ENCODE data around the gene PRODH2.
A peak's percentile ranks its signal among the peaks of the same experiment; 100 is the strongest.

Gene PRODH2

GRCh38 chr19:35790981-35791813 is 21.4 kb downstream of the PRODH2 start:
- Histone ChIP-seq H3K9me3 (ENCODE audit: control insufficient read depth, insufficient read depth, low read length) (no peaks in the 10 kb centered on the region), H4K20me1 (ENCODE audit: control insufficient read depth, insufficient read depth, low read depth, low read length) (no peaks in the 10 kb centered on the region), H3K27me3 (ENCODE audit: control insufficient read depth, low read length) (0 out of 2 replicates have a peak, but pooled peaks cover 2% of the 10 kb centered on the region), H3K9me2 (replicated peaks; ENCODE audit: control insufficient read depth, low read length) (no peaks in the 10 kb centered on the region), H3K4me3 (ENCODE audit: low read length) (no peak overlapping the region), H3K4me1 (ENCODE audit: control insufficient read depth, low read length) (no peaks in the 10 kb centered on the region), H3K79me2 (ENCODE audit: control insufficient read depth, low read length) (no peaks in the 10 kb centered on the region), H3K27ac (ENCODE audit: low read depth, low read length) (no peak overlapping the region), H3K4me2 (ENCODE audit: low read length) (no peak overlapping the region), H3F3A (ENCODE audit: control insufficient read depth, insufficient read depth) (no peaks in the 10 kb centered on the region), H3K36me3 (ENCODE audit: control insufficient read depth, low read length) (no peaks in the 10 kb centered on the region)
- TF ChIP-seq, protein P1, sequence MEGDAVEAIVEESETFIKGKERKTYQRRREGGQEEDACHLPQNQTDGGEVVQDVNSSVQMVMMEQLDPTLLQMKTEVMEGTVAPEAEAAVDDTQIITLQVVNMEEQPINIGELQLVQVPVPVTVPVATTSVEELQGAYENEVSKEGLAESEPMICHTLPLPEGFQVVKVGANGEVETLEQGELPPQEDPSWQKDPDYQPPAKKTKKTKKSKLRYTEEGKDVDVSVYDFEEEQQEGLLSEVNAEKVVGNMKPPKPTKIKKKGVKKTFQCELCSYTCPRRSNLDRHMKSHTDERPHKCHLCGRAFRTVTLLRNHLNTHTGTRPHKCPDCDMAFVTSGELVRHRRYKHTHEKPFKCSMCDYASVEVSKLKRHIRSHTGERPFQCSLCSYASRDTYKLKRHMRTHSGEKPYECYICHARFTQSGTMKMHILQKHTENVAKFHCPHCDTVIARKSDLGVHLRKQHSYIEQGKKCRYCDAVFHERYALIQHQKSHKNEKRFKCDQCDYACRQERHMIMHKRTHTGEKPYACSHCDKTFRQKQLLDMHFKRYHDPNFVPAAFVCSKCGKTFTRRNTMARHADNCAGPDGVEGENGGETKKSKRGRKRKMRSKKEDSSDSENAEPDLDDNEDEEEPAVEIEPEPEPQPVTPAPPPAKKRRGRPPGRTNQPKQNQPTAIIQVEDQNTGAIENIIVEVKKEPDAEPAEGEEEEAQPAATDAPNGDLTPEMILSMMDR (IDR thresholded peaks at IDR 0.05; ENCODE audit: low read depth, low read length, poor library complexity, severe bottlenecking): peak; percentile 64
- no peak for TF ChIP-seq EZH2phosphoT487 (IDR thresholded peaks at IDR 0.05; ENCODE audit: borderline replicate concordance, low read length)

GRCh38 chr19:35789978-35790944 is 22.4 kb downstream of the PRODH2 start:
- no peaks in the 10 kb centered on the region for H3K79me2 ChIP-seq (ENCODE audit: control insufficient read depth, low read length)
- H3F3A ChIP-seq (ENCODE audit: control insufficient read depth, insufficient read depth): no peaks in the 10 kb centered on the region
- no peak for TF ChIP-seq EZH2phosphoT487 (IDR thresholded peaks at IDR 0.05; ENCODE audit: borderline replicate concordance, low read length)
- TF ChIP-seq, protein P1 (IDR thresholded peaks at IDR 0.05; ENCODE audit: low read depth, low read length, poor library complexity, severe bottlenecking): no peak
- no peaks in the 10 kb centered on the region for H3K9me3 ChIP-seq (ENCODE audit: control insufficient read depth, insufficient read depth, low read length)
- H3K4me2 ChIP-seq (ENCODE audit: low read length): no peak overlapping the region
- H3K36me3 ChIP-seq (ENCODE audit: control insufficient read depth, low read length): no peaks in the 10 kb centered on the region
- no peak overlapping the region for H3K4me3 ChIP-seq (ENCODE audit: low read length)
- no peaks in the 10 kb centered on the region for H3K4me1 ChIP-seq (ENCODE audit: control insufficient read depth, low read length)
- no peaks in the 10 kb centered on the region for H3K9me2 ChIP-seq (replicated peaks; ENCODE audit: control insufficient read depth, low read length)
- H4K20me1 ChIP-seq (ENCODE audit: control insufficient read depth, insufficient read depth, low read depth, low read length): no peaks in the 10 kb centered on the region
- H3K27ac ChIP-seq (ENCODE audit: low read depth, low read length): no peak overlapping the region
- H3K27me3 ChIP-seq (ENCODE audit: control insufficient read depth, low read length): no peaks in the 10 kb centered on the region

DNA sequence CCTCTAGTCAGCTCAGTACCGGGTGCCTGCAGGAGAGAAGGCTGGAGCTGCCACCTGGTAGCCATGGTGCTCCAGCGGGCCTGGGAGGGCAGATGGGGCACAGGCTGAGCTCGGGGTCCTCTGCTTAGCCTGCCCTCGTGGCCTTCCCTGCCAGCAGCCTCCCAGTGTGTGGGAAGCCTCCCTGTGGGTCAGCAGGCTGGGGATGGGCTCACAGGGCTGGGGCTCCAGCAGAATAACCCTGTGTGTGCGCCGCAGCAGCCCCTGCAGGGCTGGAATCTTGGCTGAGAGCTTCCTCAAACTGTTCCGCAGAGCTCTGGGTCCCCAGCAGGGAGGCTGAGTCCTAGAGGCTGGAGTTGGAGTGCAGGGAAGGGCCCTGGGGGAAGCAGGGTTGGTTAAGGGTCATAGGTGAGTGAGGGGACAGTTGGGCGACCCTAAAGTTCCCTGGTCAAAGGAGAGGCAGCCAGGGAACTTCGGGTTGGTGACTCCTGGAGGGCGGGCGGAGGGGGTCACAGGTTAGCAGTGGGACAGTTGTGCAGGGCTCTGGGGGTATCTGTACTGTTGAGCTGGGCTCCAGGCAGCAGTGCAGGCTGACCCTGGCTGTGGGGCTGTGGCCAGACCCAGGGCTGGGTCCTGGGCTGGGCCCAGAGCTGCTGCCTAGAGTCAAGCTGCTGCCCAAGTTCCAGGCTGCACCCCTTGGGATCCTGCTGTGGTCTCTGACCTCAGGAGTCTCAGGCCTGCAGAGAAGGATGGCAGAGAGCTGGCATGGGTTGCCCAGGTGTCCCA is 23.3 kb downstream of the PRODH2 start:
- no peaks in the 10 kb centered on the region for H4K20me1 ChIP-seq (ENCODE audit: control insufficient read depth, insufficient read depth, low read depth, low read length)
- no peaks in the 10 kb centered on the region for H3K9me2 ChIP-seq (replicated peaks; ENCODE audit: control insufficient read depth, low read length)
- no peaks in the 10 kb centered on the region for H3K79me2 ChIP-seq (ENCODE audit: control insufficient read depth, low read length)
- no peak overlapping the region for H3K4me2 ChIP-seq (ENCODE audit: low read length)
- no peak overlapping the region for H3K4me3 ChIP-seq (ENCODE audit: low read length)
- H3K4me1 ChIP-seq (ENCODE audit: control insufficient read depth, low read length): no peaks in the 10 kb centered on the region
- TF ChIP-seq EZH2phosphoT487 (IDR thresholded peaks at IDR 0.05; ENCODE audit: borderline replicate concordance, low read length): no peak
- TF ChIP-seq, protein P1 (IDR thresholded peaks at IDR 0.05; ENCODE audit: low read depth, low read length, poor library complexity, severe bottlenecking): no peak
- no peaks in the 10 kb centered on the region for H3K27me3 ChIP-seq (ENCODE audit: control insufficient read depth, low read length)
- H3F3A ChIP-seq (ENCODE audit: control insufficient read depth, insufficient read depth): no peaks in the 10 kb centered on the region
- no peaks in the 10 kb centered on the region for H3K36me3 ChIP-seq (ENCODE audit: control insufficient read depth, low read length)
- H3K27ac ChIP-seq (ENCODE audit: low read depth, low read length): no peak overlapping the region
- no peaks in the 10 kb centered on the region for H3K9me3 ChIP-seq (ENCODE audit: control insufficient read depth, insufficient read depth, low read length)
